IMR-90 (cell line): ENCODE measurements around the gene CARF.
"Not testable (repeated sequence)": the region's sequence is repeated elsewhere in the genome, so short reads cannot be mapped to it uniquely, and the experiment has no call there.

Source experiments
- CHD1 ChIP-seq: IDR thresholded peaks from 2 replicates; pipeline ENCODE4 v1.6.1; 2012; ENCODE audit warnings: low read depth, low read length, improper control_type of control experiment
- POLR2A ChIP-seq: IDR thresholded peaks from 2 replicates; pipeline ENCODE4 v1.6.1; 2012; ENCODE audit warnings: mild to moderate bottlenecking, low read depth, low read length
- RCOR1 ChIP-seq: IDR thresholded peaks from 2 replicates; pipeline ENCODE4 v1.6.1; 2012; ENCODE audit warnings: mild to moderate bottlenecking, low read length, improper control_type of control experiment; ENCODE audit not compliant: insufficient replicate concordance
- RFX5 ChIP-seq: IDR thresholded peaks from 2 replicates; pipeline ENCODE4 v1.8.0; 2012; ENCODE audit warnings: low read depth, mild to moderate bottlenecking, low read length, moderate library complexity
- SMC3 ChIP-seq: fragments of 150-350 bp; IDR thresholded peaks from 2 replicates; pipeline ENCODE4 v1.6.1; 2016; ENCODE audit warnings: low read depth, mild to moderate bottlenecking, antibody characterized with exemption, low read length, moderate library complexity
- TF ChIP-seq, protein P1 (sequence below): conservative IDR thresholded peaks from 2 replicates; pipeline ENCODE4 v1.5.1; 2012; ENCODE audit warnings: mild to moderate bottlenecking, low read depth, low read length, improper control_type of control experiment

DNA sequence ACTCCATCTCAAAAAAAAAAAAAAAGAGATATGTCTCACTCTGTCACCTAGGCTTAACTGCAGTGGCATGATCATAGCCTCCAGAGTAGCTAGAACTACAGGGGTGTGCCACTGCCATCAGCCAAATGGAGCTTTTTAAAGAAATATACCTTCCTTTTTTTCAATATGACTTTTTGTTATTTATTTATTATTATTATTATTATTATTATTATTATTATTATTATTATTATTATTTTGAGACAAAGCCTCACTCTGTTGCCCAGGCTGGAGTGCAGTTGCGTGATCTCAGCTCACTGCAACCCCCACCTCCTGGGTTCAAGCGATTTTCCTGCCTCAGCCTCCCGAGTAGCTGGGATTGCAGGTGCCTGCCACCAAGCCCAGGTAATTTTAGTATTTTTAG, 37.3 kb downstream of the CARF start:
- TF ChIP-seq POLR2A, CHD1, SMC3, RFX5, RCOR1: not testable (repeated sequence)
- TF ChIP-seq, protein P1, sequence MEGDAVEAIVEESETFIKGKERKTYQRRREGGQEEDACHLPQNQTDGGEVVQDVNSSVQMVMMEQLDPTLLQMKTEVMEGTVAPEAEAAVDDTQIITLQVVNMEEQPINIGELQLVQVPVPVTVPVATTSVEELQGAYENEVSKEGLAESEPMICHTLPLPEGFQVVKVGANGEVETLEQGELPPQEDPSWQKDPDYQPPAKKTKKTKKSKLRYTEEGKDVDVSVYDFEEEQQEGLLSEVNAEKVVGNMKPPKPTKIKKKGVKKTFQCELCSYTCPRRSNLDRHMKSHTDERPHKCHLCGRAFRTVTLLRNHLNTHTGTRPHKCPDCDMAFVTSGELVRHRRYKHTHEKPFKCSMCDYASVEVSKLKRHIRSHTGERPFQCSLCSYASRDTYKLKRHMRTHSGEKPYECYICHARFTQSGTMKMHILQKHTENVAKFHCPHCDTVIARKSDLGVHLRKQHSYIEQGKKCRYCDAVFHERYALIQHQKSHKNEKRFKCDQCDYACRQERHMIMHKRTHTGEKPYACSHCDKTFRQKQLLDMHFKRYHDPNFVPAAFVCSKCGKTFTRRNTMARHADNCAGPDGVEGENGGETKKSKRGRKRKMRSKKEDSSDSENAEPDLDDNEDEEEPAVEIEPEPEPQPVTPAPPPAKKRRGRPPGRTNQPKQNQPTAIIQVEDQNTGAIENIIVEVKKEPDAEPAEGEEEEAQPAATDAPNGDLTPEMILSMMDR: not testable (repeated sequence)
